ENCODE results near the gene CRACDL. TPM values are rescaled to one million over a fixed set of nuclear protein-coding genes. Genes with fewer than 3 reads are reported as not detected.

CRACDL gene
- total and polyA plus RNA-seq, 2 of the 13 experiments (the other 11 are each of a cell fraction or from before 2014, with no cell fraction given) = 0.15 to 0.26 TPM

- TF ChIP-seq NFAT5 (CRISPR knock-in tag; IDR thresholded peaks at IDR 0.05) (no peak), STAG1 (CRISPR knock-in tag; IDR thresholded peaks at IDR 0.05) (no peak), FOXP4 (CRISPR knock-in tag; IDR thresholded peaks at IDR 0.05) (peak; percentile 64; the same call in 1 of the 2 replicates), ZFP91 (CRISPR knock-in tag; IDR thresholded peaks at IDR 0.05; ENCODE audit: borderline replicate concordance) (peak; percentile 64; the same call in 1 of the 2 replicates), RFXANK (CRISPR knock-in tag; IDR thresholded peaks at IDR 0.05) (no peak), ZNF160 (CRISPR knock-in tag; IDR thresholded peaks at IDR 0.05) (no peak), ZNF549 (CRISPR knock-in tag; IDR thresholded peaks at IDR 0.05) (no peak), LRRFIP1 (CRISPR knock-in tag; conservative IDR thresholded peaks at IDR 0.05) (no peak), SMYD3 (CRISPR knock-in tag; IDR thresholded peaks at IDR 0.05) (0 out of 2 replicates have a peak, but pooled peaks have one; percentile 34), MYC (CRISPR knock-in tag; IDR thresholded peaks at IDR 0.05; ENCODE audit: borderline replicate concordance) (peak; percentile 52; the same call in 1 of the 2 replicates)
These were observed 130.4 kb downstream of the CRACDL start (continued) for GRCh38 chr2:98805412-98806171.
